PC-9 (cell line): ENCODE data around the gene NFKBIE.

Experiments
- CTCF ChIP-seq: fragments of 200-600 bp; sonication (generic); conservative IDR thresholded peaks from 2 replicates; pipeline ENCODE4 v1.6.1; 2017; ENCODE audit warnings: mixed run types, antibody characterized with exemption, mild to moderate bottlenecking, moderate library complexity
- EZH2 ChIP-seq: fragments of 200-600 bp; sonication (generic); IDR thresholded peaks from 2 replicates; pipeline ENCODE4 v1.8.0; 2017; ENCODE audit warnings: antibody characterized with exemption, low read depth

DNA sequence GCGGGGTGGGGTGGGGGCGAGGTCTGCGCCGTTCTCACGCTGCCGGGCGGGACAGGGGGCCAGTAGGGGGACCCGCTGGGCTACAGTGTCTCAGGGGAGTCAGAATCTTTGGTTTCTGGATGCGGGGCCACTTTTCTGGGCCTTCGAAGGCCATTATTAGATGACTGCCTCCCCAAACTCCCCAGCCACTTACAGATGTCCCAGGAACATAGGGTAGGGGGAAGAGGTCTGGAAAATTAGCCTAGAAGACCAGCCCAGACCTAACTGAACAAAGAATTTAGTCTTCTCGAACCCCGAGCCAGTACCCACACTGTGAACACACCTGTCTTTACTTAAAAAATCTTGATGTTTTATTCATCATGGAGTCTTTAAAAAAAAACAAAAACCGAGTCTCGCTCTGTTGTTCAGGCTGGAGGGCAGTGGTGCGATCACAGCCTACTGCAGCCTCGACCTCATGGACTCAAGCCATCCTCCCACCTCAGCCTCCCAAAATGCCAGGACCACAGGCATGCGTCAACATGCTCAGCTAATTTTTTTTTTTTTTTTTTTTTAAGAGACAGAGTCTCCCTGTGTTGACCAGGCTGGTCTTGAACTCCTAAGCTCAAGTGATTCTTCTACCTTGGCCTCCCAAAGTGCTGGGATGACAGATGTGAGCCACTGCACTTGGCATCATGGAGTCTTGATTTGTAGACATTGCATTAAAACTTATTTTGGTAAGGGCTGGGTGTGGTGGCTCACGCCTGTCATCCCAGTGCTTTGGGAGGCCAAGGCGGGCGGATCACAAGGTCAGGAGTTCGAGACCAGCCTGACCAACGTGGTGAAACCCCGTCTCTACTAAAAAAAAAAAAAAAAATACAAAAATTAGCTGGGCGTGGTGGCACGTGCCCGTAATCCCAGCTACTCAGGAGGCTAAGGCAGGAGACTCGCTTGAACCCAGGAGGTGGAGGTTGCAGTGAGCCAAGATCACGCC is 45.3 kb downstream of the NFKBIE start:
- TF ChIP-seq CTCF = no peak
- no peak for TF ChIP-seq EZH2
